ENCODE measurements around the gene LRRN2.
"Not testable (repeated sequence)": the region's sequence is repeated elsewhere in the genome, so short reads cannot be mapped to it uniquely, and the experiment has no call there.

The LRRN2 gene

DNA sequence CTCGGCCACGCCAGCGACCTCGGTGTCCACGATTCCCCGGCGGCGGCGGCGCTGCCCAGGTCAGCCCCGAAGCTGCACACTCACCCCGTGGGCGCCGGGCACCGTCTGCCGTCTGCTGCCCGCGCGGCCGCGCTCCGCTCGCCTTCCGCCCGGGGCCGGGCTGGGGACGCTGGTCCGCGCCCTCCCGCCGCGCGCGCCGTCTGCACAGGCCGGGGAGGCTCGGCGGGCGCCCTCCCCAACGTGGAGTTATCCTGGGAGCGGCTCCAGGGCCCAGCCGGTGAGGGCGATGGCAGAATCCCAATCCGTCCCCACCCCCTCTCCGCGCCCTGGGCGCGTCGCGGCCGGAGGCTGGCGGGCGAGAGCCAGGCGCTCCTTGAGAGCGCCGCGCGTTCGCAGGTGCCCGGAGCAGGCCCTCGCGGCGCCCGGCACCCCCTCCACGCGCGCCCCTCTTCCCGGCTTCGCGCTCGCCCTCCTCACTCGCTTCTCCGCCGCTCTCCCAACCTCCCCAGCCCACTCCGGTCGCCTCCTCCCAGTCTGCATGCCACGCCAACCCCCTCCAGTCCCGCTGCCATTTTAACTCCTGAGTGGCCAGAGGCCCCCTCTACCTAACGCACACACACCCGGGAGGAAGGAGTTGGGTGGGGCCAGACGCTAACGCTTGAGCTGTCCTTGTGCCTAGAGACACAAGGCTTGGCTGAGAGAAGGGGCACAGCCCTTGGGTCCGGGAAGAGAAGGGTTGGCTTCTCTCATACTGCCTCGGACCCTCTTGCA, at the start of gene LRRN2:
TSS of gene LRRN2 (minus strand) at position 503 of the 771 bp plus-strand sequence. CDS start 65,746 bp downstream, outside the sequence.
- peak; percentile 41 for DNase-seq

DNA sequence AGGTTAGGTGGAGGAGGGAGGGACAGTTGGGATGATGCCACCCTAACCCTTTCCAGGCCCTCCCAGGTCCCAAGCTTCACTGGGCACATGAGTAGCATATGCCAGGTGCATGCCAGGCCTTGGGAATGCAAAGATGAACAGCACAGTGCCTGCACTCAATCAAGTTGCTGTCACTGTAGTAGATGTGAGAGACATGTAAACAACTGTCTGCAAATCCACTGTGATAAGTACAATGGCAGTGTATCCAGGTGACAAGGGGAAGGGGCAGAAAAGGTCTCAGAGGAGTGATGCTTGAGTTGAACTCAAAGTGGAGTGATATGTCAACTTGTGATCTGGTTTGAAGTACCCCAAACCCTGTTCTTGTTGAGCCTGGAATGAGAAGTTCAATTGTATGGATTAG, 49.5 kb upstream of the LRRN2 start:
- DNase-seq = no peak

DNA sequence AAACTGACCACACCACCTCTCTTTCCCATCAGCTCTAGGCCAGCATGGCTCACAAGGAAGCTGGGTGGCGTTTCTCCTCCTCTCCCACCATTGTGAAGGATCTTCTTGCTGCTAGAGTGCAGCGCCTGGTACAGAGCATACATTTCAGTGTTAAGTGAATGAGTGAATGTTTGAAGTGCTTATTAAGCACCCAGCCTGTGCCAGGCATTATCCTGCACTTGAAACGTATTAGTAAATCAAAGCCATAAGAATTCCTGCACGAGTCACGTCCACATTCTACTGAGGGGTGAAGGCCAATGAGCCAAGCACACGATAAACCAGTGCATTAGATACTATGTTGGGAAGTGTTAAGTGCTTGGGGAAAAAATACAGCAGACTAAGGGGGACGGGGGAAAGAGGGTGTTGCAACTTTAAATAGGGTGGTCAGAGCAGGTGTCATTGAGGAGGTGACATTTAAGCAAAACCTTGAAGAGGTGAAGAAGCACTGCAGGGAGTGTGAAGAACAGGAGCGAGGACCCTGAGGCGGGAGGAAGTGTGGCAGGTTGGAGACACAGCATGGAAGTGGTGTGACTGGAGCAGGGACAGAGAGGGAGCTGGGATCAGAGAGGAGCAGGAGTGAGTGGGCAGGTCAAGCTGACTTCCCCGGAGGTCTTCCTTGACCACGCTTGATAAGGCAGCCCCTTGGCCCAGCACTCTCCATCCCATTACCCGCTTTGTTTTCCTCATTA, 48.5 kb upstream of the LRRN2 start:
- no peak for DNase-seq

DNA sequence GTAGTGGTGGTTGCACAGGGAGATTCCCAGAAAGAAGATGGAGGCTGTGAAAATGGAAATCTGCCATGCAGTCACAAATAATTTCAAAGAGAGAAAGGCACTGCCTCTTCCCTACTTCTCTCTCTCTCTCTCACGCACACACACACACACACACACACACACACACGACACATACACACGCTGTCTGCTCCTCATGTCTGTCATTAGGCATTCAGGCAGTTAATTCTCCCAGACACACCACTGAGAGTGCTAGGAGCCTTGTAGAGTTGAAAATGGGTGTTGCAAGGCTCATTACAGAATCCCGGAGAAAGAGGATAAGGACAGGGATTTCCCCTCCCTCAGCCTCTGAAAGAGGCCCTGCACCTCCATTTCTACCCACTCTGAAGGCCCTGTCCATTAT, 47.8 kb upstream of the LRRN2 start:
- no peak for DNase-seq

DNA sequence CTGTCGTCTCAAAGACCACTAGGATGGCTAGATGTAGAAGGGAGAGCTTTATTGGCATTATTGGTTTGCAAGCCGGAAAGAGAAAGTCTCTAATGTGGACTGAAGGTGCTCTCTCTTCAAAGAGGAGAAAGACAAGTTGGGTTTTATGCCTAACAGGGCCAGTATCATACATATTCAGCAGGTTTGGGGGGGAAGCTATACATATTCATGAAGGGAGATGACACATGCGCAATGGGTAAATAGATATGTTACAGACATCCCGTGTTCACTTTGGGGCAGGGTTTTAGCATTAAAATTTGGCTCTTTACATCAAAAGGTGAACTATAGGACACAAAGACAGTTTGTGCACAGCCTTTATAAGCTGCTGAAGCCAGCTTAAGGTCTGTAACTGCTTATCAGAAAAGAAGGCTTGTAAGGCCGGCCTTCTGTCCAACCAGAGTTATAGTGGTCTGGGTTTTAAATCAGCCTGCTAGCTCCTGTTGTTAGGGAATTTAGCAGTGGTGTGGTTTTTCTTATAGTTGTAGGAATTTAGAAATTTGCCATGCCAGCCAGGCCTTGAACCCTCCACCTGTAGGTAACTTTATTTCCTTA, 46.5 kb upstream of the LRRN2 start:
- no peak for DNase-seq

DNA sequence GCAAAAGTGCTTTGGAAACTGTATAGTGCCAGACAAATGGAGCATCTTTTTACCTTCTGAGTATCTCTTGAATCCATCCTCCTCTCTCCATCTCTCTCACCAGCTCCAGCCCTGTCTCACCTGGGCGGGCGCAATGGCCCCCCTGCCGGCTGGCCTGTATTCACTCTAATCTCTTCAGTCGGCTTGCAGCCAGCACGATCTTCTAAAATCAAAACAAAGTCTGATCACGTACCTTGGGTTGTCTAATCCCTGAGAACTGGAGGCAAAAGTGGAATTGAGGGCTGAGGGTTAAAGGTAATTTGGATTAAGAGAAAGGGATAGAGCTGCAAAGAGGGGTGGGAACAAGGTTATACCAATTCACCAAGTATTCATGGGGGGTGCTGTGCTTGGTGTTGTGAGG, 46.0 kb upstream of the LRRN2 start:
- DNase-seq = no peak

DNA sequence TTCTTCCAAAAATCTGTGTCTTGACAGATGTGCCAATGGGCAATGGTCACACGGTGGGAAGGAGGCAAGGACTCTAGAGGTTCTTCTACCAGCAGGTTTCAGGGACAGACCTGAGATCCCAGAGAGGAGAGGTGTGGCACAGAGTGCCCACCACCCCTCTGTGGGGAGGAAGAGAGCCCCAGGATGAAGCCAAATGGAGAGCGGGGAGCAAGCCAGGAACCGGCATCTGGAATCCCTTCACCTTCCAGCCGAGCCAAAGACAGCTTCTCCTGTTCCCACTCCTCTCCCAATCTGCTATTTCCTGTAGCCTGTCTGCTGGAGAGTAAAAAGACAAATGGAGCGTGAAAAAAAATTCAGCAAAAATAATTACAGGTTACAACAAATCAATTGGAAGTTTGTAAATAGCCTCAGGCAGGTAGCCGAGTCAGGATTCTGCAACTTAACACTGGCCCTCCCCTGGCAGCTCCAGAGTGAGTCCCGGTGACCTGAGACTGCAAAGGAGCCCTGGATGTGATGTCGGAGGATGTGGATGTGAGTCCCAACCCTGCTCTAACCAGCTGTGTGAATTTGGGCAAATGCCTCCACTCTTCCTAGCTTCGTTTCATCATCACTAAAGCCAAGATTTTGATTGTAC, 45.4 kb upstream of the LRRN2 start:
- DNase-seq = no peak

DNA sequence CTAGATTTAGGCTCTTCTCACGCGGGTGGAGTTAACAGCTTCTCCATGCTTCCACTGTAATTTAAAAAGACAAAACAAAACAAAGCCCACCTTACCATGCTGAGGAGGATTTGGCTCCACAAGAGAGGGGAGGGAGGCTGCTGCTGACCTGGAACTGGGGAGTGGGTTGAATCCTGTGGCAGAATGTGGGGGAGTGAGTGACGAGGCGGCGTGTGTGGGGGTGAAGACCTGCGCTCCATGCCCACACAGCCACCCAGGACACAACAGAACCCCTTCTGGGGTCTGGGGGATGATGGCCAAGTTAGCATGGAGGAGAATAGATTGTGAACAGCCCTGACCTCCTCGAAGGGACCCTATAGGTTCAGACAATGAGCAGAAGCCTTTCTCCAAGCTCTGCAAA, 44.0 kb upstream of the LRRN2 start:
- no peak for DNase-seq

DNA sequence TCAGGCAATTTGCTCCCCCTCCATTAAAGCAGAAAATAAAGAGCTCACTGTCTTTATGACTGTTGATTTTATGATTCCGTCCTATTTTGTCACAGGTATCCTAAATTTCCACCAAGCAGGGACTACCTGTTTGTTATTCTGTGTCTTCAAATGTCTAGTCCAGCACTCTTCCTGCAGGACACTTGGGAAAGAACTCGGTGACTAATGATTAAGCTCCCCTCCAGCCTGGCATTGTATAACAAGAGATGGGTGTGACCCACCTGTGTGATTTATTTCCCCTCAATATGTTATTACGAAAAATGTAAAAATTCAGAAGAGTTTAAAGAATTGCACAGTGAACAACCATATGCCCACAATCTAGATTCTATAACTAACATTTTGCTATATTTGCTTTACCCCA, 42.9 kb upstream of the LRRN2 start:
- no peak for DNase-seq

DNA sequence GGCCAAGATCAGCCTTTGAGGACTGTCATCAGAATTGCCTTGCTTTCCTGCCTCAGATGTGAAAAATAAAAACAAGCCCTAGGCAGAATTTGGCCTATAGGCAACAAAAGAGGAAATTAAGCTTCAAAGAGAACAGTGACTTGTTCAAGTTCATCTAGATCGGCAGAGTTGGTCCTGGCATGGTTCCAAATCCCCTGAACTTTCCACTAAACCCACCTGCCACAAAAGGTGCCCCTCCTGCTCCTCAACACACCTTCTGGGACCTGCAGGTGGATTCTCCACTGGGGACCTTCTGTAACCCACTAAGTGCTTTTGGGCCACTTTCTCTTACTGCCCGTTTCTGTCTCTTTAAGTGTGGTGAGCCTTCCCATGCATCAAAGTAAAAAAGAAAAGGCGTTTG, 42.5 kb upstream of the LRRN2 start:
- no peak for DNase-seq

DNA sequence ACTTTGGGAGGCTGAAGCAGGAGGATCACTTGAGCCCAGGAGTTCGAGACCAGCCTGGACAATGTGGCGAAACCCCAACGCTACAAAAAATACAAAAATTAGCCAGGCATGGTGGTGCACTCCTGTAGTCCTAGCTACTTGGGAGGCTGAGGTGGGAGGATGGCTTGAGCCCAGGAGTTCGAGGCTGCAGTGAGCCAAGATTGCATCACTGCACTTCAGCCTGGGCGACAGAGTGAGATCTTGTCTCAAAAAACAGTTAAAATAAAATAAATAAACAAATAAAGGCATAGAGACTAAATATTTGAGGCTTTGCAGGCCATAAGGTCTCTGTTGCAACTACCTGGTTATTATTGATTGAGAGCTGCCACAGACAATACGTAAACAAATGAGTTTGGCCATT, 41.9 kb upstream of the LRRN2 start:
- DNase-seq = not testable (repeated sequence)

DNA sequence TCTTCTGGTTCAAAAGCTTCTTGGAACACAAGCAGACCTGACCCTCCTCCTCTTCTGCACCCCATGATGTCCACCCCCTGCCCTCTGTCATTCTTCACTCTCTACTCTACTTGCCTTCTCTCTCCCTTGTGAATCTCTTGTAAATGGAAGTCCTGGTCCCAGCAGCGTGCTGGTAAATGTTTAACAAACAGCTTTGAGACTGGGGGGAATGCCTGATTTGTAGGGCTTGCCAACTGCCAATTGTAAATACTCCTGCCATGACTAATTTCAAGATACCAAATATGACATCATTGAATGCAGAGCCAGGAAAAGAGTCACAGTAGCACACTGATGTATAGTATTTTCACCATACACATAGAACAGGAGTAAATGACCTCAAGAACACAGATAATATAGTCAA, 40.9 kb upstream of the LRRN2 start:
- no peak for DNase-seq

DNA sequence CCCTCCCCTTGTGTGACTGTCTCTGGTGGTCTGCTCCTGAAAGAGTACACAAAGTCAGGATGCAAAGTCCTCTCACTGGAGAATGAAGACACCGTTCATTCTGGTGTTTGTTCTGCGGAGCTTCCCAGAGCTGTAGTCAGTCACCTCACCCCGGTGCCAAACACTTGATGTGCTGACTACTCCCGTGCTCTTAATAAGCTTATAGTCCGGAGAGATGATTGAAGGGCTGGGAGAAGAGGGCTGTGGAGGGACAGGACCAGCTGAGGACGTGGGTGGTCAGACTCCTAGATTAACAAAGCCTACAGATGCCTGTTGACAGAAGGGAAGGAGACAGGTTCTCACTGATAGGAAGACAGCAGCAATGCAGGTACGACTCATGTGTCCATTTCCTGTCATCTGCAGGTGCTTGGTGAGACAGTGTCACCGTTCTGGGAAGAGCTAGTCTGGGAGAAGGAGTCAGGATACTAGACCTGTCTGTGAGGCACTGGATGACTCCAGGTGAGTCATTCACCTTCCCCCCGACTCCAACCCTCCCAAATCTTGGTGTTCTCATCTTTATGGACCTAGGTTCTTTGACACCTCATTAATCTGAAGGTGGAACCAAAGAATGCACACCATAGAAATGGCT, 40.4 kb upstream of the LRRN2 start:
- DNase-seq = no peak

DNA sequence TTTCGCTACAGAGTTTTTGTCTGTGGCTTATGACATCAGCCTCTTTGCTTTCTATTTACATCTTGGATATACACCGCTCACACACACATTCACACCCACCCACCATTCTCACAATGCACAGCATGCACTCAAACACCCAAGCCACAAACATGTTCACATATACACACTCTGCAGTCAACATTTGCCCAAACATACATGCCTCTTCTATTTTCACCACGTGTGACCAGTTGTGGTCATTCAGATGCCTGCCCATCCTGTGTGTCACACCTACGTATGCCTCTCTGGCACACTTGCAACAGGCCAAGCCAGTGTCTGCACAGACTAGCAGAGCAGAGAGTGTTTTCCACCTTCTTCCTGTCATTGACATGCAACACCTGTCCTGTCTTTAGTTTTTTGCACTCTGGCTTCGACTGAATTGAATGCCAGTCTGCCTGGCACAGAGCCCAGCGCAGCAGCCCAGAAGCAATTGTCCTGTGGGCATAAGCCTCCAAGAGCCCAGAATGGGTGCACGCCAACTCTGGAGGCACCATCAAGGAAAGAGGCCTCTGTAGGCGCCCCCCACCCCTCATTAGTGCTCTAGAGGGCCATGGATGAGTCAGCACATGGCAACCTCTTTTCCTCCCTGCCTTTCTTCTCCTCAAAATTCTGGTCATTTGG, 37.7 kb upstream of the LRRN2 start:
- DNase-seq = no peak

DNA sequence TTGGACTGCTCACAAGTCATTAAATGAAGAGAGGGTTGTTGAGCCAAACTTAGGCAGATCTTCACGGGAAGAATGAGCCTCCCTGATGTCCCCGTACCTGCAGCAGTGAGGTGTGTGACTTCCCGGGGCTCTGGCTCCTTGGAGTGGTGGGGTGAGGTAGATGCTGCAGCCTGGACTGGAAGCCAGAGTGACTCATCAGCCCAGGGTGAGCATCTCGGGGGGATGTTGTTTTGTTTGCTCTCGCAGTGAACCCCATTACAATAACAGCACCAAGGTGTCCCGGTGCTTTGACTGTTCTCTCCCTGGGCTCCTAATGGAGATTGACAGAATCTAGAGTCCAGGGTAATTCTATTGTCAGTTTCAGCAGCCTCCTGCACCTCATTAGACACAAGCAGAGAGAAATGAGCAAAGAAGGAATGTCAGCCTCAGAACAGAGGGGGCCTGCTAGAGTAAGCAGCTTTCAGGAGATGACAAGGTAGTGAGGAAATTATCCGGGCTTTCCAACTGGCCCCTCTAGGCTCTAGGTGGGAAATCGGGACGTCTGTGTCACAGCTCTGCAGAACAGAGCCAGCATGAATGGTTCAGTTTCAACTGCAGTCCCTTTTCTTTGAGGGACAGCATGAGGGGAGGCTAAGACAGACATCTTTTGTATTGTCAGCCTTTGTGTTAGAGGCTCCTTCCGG, 36.0 kb upstream of the LRRN2 start:
- no peak for DNase-seq

DNA sequence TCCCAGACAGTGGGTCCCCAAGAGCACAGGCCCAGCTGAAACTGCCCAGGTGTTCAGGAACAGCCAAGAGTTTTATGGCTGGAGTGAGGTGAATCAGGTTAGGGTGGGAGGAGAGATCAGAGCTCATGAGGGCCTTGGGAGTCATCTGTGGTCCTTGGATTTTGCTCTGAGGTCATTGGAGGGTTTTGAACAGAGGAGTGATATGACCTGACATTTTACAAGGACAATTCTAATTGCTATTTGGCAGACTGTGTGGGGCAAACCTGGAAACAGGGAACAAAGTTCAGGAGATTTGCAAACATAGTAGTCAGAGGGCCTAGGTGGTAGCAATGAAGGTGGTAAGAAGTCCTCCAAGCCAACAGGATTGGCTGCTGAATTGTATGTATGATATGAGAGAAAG, 31.1 kb upstream of the LRRN2 start:
- no peak for DNase-seq

DNA sequence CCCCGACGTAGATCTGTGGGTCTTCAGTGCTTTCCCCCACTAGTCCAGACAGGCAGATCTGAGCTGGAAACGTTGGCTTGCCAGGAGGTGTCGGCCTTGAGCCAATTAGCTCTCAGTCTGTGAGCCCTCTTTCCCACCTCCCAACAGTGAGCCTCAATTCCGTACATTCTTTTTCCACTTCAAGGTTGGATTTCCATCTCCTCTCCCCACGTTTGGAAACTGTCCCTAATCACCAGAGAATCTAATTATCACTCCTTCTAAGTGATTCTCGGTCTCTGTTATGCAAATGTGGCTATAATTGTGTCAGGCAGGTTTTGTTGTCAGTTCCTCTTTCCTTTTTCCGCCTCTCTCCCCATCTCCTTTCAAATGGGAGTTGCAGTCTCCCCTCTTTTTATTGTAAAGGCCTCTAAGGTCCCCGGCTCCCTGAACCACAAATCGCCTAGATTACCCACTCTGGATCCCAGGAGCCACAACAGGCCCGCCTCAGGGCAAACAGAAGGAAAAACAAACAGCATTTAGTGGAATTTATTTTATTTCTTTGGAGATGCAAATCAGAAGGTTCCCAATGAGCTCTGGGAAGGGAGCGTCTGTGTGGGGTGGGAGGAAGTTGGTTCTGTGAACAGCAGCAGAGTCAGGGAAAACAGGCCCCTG, 29.4 kb upstream of the LRRN2 start:
- DNase-seq = no peak

DNA sequence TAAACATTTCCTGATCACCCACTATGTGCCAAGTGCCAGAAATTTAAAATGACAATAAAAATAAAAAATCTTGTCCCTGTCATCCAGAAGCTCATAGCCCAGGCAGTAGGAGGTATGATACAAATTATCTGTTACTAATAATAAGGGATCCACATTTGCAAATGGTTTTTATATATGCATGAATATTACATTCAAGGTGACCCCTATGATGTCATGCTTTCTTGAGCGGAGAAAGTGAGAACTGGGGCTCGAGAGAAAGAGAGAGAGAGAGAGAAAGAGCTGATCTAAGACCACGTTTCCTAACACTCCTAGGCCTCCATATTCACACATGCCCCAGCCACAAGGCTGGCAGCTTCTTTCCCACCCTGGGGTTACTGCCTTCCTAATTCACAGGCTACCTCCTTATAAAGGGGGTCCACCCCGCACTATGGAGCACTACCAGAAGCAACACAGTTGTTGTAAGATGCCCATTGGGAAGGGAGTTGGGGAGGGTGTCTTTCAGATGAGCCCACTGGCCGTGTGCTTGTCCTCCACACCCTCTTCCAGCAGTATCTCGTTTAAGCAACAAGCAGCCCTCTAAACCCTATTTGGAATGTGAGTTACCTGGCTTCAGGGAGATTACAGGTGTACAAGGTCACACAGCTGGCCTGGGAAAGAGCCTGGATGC, 28.8 kb upstream of the LRRN2 start:
- DNase-seq = no peak

DNA sequence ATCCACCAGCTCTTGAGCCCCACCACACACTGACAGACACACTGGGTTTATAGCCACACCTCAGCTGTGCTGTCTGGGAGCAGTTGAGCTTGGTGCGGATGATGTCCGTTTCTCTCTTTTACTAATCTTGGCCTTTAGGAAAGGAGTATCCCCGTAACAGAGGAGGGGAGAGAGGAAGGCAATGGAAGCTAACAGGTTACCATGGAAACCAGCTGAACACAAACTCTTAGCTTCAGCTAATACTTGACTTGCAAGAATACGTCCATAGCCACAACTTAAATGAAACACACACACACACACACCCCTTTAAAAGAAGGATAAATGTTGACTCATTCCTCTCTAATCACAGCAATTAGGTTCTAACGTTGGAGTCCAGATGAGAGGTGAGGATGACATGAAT, 28.0 kb upstream of the LRRN2 start:
- DNase-seq = no peak

DNA sequence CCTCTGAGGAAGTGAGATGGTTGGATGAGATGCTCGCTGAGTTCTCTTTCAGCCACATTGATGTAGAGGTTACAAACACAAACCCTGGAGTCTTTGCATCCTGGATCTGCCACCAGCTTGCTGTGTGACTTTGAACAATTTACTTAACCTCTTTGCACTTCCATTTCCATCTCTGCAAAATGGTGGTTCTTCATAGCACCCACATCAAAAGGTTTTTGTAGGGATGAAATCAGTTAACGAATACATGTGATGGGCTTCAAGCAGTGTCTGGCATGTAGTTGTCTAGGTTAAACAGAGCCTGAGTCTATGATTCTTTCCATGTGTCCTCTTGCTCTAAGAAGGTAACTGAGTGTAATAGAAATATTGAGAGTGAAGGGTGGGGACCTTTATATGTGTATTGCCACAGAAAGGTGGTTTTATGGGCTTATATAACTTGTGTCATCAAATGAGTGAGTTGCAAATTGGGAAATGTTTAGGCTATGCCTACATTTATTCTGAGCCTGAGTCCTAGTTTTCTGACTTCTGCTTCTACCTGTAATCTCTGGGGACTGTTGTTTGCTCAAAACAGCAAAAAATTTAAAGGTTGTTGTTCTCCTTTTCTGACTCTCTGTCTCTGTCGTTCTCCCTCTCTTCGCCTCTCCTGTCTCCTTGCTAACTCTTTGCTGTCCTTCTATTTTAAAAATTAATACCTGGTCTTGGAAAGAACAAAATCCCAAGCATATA, 27.3 kb upstream of the LRRN2 start:
- no peak for DNase-seq

Measured in left hindlimb (tissue), 1 donor.